ENCODE data around the gene DCAF17.

Gene DCAF17

GRCh38 chr2:171509945-171510731 is 76.1 kb downstream of the DCAF17 start:
- TF ChIP-seq GATA2 (IDR thresholded peaks at IDR 0.05; ENCODE audit: low read depth, low read length), result no peak
- TF ChIP-seq GATA3 (IDR thresholded peaks at IDR 0.05; ENCODE audit: low read depth, low read length), result no peak

GRCh38 chr2:171512014-171512413 is 78.0 kb downstream of the DCAF17 start:
- TF ChIP-seq GATA2 (IDR thresholded peaks at IDR 0.05; ENCODE audit: low read depth, low read length) (no peak), GATA3 (IDR thresholded peaks at IDR 0.05; ENCODE audit: low read depth, low read length) (no peak)

DNA sequence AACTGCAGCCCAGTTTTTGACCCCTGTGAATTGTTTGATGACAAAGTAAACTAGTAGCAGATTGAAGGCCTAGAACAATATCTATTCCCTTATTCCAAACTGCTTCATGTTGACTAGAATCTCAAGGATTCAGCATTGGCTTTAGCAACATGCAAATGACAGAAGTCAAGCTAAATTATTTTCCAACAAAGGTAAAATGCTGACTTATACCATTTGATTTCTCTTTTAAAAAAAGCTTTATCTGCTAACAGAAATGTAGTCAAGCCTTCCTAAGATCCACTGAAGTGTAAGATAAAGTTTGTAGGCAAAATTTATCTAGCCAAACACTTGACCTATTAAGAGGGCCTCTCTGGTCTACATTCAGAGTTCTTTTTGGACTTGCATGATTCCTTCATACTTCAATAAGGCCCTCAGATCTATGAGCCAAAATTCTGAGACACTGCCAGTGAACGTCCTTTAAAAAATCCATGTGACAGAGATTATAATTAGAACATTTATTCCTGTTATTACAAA is 78.7 kb downstream of the DCAF17 start:
- TF ChIP-seq GATA3 (IDR thresholded peaks at IDR 0.05; ENCODE audit: low read depth, low read length) (no peak), GATA2 (IDR thresholded peaks at IDR 0.05; ENCODE audit: low read depth, low read length) (no peak)

GRCh38 chr2:171513719-171514160 is 79.7 kb downstream of the DCAF17 start:
- no peak for TF ChIP-seq GATA3 (IDR thresholded peaks at IDR 0.05; ENCODE audit: low read depth, low read length)
- TF ChIP-seq GATA2 (IDR thresholded peaks at IDR 0.05; ENCODE audit: low read depth, low read length), result no peak

- no peak for TF ChIP-seq GATA2 (IDR thresholded peaks at IDR 0.05; ENCODE audit: low read depth, low read length)
- no peak for TF ChIP-seq GATA3 (IDR thresholded peaks at IDR 0.05; ENCODE audit: low read depth, low read length)
Measured at GRCh38 chr2:171514908-171515582, 81.0 kb downstream of the DCAF17 start.

- TF ChIP-seq GATA2 (IDR thresholded peaks at IDR 0.05; ENCODE audit: low read depth, low read length) (no peak), GATA3 (IDR thresholded peaks at IDR 0.05; ENCODE audit: low read depth, low read length) (no peak)
Measured at GRCh38 chr2:171515672-171516298, 81.8 kb downstream of the DCAF17 start.

- TF ChIP-seq GATA2 (IDR thresholded peaks at IDR 0.05; ENCODE audit: low read depth, low read length), result no peak
- TF ChIP-seq GATA3 (IDR thresholded peaks at IDR 0.05; ENCODE audit: low read depth, low read length), result no peak
Measured at GRCh38 chr2:171516793-171517192, 82.8 kb downstream of the DCAF17 start.

GRCh38 chr2:171520471-171520870 is 86.4 kb downstream of the DCAF17 start:
- TF ChIP-seq GATA3 (IDR thresholded peaks at IDR 0.05; ENCODE audit: low read depth, low read length) (no peak), GATA2 (IDR thresholded peaks at IDR 0.05; ENCODE audit: low read depth, low read length) (no peak)

GRCh38 chr2:171521361-171522051 is 87.5 kb downstream of the DCAF17 start:
- TF ChIP-seq GATA2 (IDR thresholded peaks at IDR 0.05; ENCODE audit: low read depth, low read length) (no peak), GATA3 (IDR thresholded peaks at IDR 0.05; ENCODE audit: low read depth, low read length) (no peak)

GRCh38 chr2:171522052-171522787 is 88.2 kb downstream of the DCAF17 start, which contains the start of gene CYBRD1:
CYBRD1 (plus strand) TSS chr2:171522474; CDS start chr2:171522546, 72 bp downstream.
- TF ChIP-seq GATA2 (IDR thresholded peaks at IDR 0.05; ENCODE audit: low read depth, low read length), result no peak
- TF ChIP-seq GATA3 (IDR thresholded peaks at IDR 0.05; ENCODE audit: low read depth, low read length), result no peak

- TF ChIP-seq GATA3 (IDR thresholded peaks at IDR 0.05; ENCODE audit: low read depth, low read length) (no peak), GATA2 (IDR thresholded peaks at IDR 0.05; ENCODE audit: low read depth, low read length) (no peak)
Measured at GRCh38 chr2:171522788-171523087, 88.7 kb downstream of the DCAF17 start.

- TF ChIP-seq GATA2 (IDR thresholded peaks at IDR 0.05; ENCODE audit: low read depth, low read length) (no peak), GATA3 (IDR thresholded peaks at IDR 0.05; ENCODE audit: low read depth, low read length) (no peak)
Measured at GRCh38 chr2:171523088-171524017, 89.3 kb downstream of the DCAF17 start.

Measured in SH-SY5Y (cell line).